HG02571 (cell line): Measurements from ENCODE around the gene EEF1A2.

ENCODE experiments used
- ATAC-seq: cut with Tn5 transposase; IDR thresholded peaks from one replicate; pipeline ENCODE4 v1.9.1; 2021; ENCODE audit warnings: mild to moderate bottlenecking, moderate library complexity; ENCODE audit not compliant: unreplicated experiment

EEF1A2 gene

GRCh38 chr20:63455568-63455859 lies 43.4 kb downstream of the EEF1A2 start:
- no peak for ATAC-seq

- no peak for ATAC-seq
These were observed 43.9 kb downstream of the EEF1A2 start for GRCh38 chr20:63454731-63455567.

- no peak for ATAC-seq
These were observed 45.9 kb downstream of the EEF1A2 start for GRCh38 chr20:63452821-63453523.

- no peak for ATAC-seq
These were observed 46.5 kb downstream of the EEF1A2 start for GRCh38 chr20:63452341-63452740.

- no peak for ATAC-seq
These were observed 47.1 kb downstream of the EEF1A2 start for GRCh38 chr20:63451821-63452220.

- no peak for ATAC-seq
These were observed 48.8 kb downstream of the EEF1A2 start for GRCh38 chr20:63449796-63450730.

- ATAC-seq, result no peak
These were observed 49.9 kb downstream of the EEF1A2 start for GRCh38 chr20:63449025-63449424.

GRCh38 chr20:63448031-63448430 lies 50.9 kb downstream of the EEF1A2 start:
- ATAC-seq, result no peak

- no peak for ATAC-seq
These were observed 51.6 kb downstream of the EEF1A2 start for GRCh38 chr20:63447320-63447719.

GRCh38 chr20:63446216-63447024 lies 52.5 kb downstream of the EEF1A2 start:
- ATAC-seq, result no peak

- ATAC-seq, result no peak
These were observed 53.7 kb downstream of the EEF1A2 start for GRCh38 chr20:63445075-63445734.

GRCh38 chr20:63444548-63444947 lies 54.3 kb downstream of the EEF1A2 start:
- ATAC-seq, result no peak

- ATAC-seq, result no peak
These were observed 55.1 kb downstream of the EEF1A2 start for GRCh38 chr20:63443606-63444395.

GRCh38 chr20:63442100-63442493 lies 56.8 kb downstream of the EEF1A2 start:
- no peak for ATAC-seq

- ATAC-seq, result no peak
These were observed 57.5 kb downstream of the EEF1A2 start for GRCh38 chr20:63441136-63442099.

GRCh38 chr20:63440366-63440955 lies 58.4 kb downstream of the EEF1A2 start:
- no peak for ATAC-seq

- ATAC-seq, result no peak
These were observed 59.0 kb downstream of the EEF1A2 start for GRCh38 chr20:63439866-63440265.

- ATAC-seq, result no peak
These were observed 60.8 kb downstream of the EEF1A2 start for GRCh38 chr20:63438121-63438520.
